HG02759 (cell line): ENCODE measurements around the gene TACSTD2.
"Not testable (repeated sequence)": the region's sequence is repeated elsewhere in the genome, so short reads cannot be mapped to it uniquely, and the experiment has no call there.

Experiments used
- ATAC-seq: cut with Tn5 transposase; IDR thresholded peaks from one replicate; pipeline ENCODE4 v1.9.1; 2021; ENCODE audit warnings: mild to moderate bottlenecking, moderate library complexity; ENCODE audit not compliant: unreplicated experiment

Gene TACSTD2

GRCh38 chr1:58588396-58588795 lies 11.3 kb upstream of the TACSTD2 start:
- ATAC-seq: no peak

- no peak for ATAC-seq
These were observed 10.6 kb upstream of the TACSTD2 start for GRCh38 chr1:58587667-58588066.

- ATAC-seq: no peak
These were observed 9.2 kb upstream of the TACSTD2 start for GRCh38 chr1:58586271-58586670.

GRCh38 chr1:58585581-58586151 lies 8.6 kb upstream of the TACSTD2 start:
- ATAC-seq: no peak

DNA sequence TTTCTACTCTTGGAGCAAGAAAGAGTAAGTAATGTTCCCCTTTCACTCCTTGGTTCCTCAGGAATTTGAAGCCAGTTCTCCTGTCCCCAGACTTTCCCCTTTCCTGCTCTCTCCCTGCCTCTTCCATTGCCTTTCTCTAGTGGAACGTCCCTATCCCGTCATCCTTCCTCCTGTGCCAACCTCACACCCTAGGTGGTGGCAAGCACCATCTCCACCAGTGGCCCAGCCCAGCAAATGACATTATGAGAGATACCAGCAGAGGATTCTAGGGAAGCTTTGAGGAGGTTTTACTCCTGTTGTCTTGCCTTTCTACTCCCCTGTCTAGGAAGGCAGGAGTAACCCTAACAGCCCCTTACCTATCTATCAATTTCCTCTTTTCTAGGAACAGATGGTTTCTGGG lies 8.1 kb upstream of the TACSTD2 start:
- ATAC-seq: no peak

GRCh38 chr1:58584082-58584895 lies 7.2 kb upstream of the TACSTD2 start:
- ATAC-seq: peak; percentile 76

- ATAC-seq: no peak
These were observed 6.4 kb upstream of the TACSTD2 start for GRCh38 chr1:58583496-58583895.

DNA sequence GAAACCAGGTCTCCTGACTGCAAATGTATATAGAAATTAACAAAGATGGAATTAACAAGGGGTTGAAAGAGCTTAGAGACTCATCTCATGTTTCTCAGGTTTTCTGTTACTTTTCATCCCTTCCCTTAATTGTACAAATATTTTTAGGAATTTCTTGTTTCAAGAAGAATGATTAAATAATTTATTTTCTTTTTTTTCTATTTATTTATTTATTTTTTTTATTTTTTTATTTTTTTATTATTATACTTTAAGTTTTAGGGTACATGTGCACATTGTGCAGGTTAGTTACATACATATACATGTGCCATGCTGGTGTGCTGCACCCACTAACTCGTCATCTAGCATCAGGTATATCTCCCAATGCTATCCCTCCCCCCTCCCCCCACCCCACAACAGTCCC lies 5.1 kb upstream of the TACSTD2 start:
- not testable (repeated sequence) for ATAC-seq

DNA sequence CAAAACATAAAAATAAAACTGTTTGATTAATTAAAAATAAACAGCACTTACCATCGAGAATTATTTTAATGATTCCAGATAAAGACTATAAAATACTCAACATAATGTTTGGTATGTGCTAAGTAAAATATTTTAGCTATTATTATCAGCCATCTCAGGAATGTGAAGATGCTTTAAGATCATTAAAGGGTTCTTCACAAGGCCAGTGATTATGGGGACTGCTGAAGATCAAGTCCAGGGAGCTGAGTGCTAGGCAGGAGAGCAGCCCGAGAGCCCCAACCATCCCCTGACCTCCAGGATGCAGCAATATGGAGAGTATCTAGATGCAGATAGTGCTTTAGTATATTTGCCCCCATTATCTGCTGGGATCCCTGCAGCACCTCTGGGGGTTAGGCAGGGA lies 4.6 kb upstream of the TACSTD2 start:
- no peak for ATAC-seq

GRCh38 chr1:58580186-58580585 lies 3.1 kb upstream of the TACSTD2 start:
- ATAC-seq: no peak

DNA sequence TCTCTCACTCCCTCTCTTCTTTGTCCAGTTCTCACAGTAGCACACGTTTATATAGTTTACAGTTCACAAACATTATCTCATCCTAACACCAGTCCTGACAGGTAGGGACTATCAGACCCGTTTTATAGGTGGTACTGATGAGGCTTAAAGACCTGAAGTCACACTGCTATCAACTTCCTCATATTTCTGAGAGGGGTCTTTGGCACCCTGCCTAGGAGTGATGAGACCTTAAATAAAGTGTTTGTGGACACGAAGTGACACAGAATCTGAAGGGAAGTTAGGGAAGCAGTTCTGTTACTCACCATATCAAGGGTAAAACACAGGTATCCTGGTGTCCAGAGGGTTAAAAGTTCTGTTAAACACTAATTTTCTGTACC lies 590 bp upstream of the TACSTD2 start:
- ATAC-seq: no peak

DNA sequence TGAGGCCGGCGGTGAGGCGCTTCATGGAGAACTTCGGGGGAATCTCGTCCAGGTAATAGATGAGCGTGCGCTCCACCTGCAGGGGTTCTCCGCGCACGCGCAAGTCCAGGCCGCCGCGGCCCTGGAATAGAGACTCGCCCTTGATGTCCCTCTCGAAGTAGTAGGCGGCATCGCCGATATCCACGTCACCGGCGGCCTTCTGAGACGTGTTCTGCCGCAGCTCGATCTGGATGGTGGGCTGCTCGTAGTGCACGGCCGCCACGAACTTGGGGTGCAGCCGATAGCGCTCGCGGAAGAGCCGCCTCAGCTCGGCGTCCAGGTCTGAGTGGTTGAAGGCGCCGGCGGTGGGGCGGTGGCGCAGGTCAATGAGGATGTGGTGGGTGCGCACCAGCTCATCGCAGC lies 726 bp downstream of the TACSTD2 start:
- no peak for ATAC-seq

GRCh38 chr1:58575551-58576324 lies 1.3 kb downstream of the TACSTD2 start:
- no peak for ATAC-seq

- ATAC-seq: no peak
These were observed 2.2 kb downstream of the TACSTD2 start for GRCh38 chr1:58574816-58575215.

GRCh38 chr1:58573705-58574591 lies 3.1 kb downstream of the TACSTD2 start:
- ATAC-seq: peak; percentile 95

GRCh38 chr1:58573138-58573537 lies 3.9 kb downstream of the TACSTD2 start:
- ATAC-seq: no peak

DNA sequence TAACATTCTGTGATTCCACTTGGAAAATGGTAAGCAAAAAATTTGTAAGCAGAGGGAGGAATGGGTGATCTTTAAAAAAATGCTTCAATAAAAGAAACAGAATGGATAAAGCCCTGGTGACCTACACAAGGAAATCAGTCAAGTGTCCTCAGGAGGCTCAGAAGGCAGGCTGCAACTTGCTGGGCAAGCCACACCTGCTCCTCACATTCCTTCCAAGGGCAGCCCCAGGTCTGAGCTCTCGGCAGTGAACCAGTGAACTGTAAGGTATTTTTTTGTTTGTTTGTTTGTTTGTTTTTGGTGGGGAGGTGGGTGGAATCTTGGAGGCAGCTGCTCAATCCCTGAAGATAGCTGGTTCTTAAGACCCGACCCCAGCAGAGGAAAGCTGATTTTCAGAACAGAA lies 4.4 kb downstream of the TACSTD2 start:
- ATAC-seq: no peak

- ATAC-seq: no peak
These were observed 5.4 kb downstream of the TACSTD2 start for GRCh38 chr1:58571616-58572015.

GRCh38 chr1:58570817-58571216 lies 6.2 kb downstream of the TACSTD2 start:
- ATAC-seq: no peak

- ATAC-seq: no peak
These were observed 7.0 kb downstream of the TACSTD2 start for GRCh38 chr1:58570094-58570493.

DNA sequence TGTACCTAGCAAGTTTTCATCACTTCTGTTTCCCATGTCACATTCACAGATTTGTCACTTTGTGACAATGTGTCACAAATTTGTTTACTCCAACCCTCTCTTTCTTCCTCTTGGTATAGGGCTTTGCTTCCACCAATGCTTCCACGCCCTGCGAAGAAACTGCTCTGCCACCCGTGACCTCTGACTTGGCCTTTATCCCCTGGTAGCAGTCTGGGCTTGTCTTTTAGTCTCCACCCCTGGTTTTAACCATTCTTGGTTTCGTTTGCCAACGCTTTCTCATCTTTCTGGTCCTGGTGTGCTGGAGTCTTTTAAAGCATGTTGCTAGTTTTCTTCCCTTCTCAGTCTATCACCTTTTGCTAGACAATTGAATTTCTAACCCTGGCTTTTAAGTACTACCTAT lies 8.1 kb downstream of the TACSTD2 start:
- ATAC-seq: no peak
